SK-N-SH treated with all-trans-retinoic acid at 6 μM for 48 hours (cell line): ENCODE data around the gene CLDN2.

ENCODE experiments used
- ATAC-seq: fragments of 200-7000 bp; cut with Tn5 transposase; 3 replicates; pipeline ENCODE4 v1.9.1; 2020; ENCODE audit warnings: mild to moderate bottlenecking, moderate library complexity
- ARNTL ChIP-seq: fragments of 450-650 bp; formaldehyde crosslinking; IDR thresholded peaks from 2 replicates; pipeline ENCODE4 v1.5.0; 2020; ENCODE audit warnings: low read depth, mild to moderate bottlenecking, moderate library complexity, borderline replicate concordance
- BACH2 ChIP-seq: fragments of 250-450 bp; sonication (Bioruptor Pico); IDR thresholded peaks from 2 replicates; pipeline ENCODE4 v1.9.0; 2021; ENCODE audit warnings: mild to moderate bottlenecking, borderline replicate concordance
- ESRRG ChIP-seq: fragments of 250-450 bp; sonication (Bioruptor Pico); IDR thresholded peaks from 2 replicates; pipeline ENCODE4 v1.6.1; 2021; ENCODE audit warnings: mild to moderate bottlenecking
- GLIS3 ChIP-seq: fragments of 250-450 bp; sonication (Bioruptor Pico); IDR thresholded peaks from 2 replicates; pipeline ENCODE4 v1.5.0; 2020; ENCODE audit warnings: mild to moderate bottlenecking, moderate library complexity
- ISL1 ChIP-seq: fragments of 250-450 bp; sonication (Bioruptor Pico); IDR thresholded peaks from 2 replicates; pipeline ENCODE4 v2.1.2; 2022; ENCODE audit warnings: mild to moderate bottlenecking, moderate library complexity
- OSR1 ChIP-seq: fragments of 250-450 bp; sonication (Bioruptor Pico); IDR thresholded peaks from 2 replicates; pipeline ENCODE4 v1.8.0; 2022; ENCODE audit warnings: moderate library complexity, mild to moderate bottlenecking, inconsistent platforms
- PPARA ChIP-seq: fragments of 250-450 bp; sonication (Bioruptor Pico); IDR thresholded peaks from 2 replicates; pipeline ENCODE4 v1.5.0; 2020; ENCODE audit warnings: mild to moderate bottlenecking, borderline replicate concordance
- RARB ChIP-seq: fragments of 250-450 bp; sonication (Bioruptor Pico); IDR thresholded peaks from 2 replicates; pipeline ENCODE4 v1.8.0; 2021; ENCODE audit warnings: mild to moderate bottlenecking, moderate library complexity
- TCF4 ChIP-seq: fragments of 250-450 bp; sonication (Bioruptor Pico); IDR thresholded peaks from 2 replicates; pipeline ENCODE4 v1.8.0; 2021; ENCODE audit warnings: mild to moderate bottlenecking, moderate library complexity, borderline replicate concordance
- TOX ChIP-seq: fragments of 250-450 bp; sonication (Bioruptor Pico); IDR thresholded peaks from 2 replicates; pipeline ENCODE4 v1.8.0; 2021; ENCODE audit warnings: mild to moderate bottlenecking, moderate library complexity, borderline replicate concordance
- ZC3H10 ChIP-seq: fragments of 250-450 bp; sonication (Bioruptor Pico); IDR thresholded peaks from 2 replicates; pipeline ENCODE4 v1.5.1; 2021; ENCODE audit warnings: mild to moderate bottlenecking, moderate library complexity
- ZFP30 ChIP-seq: fragments of 450-650 bp; formaldehyde crosslinking; IDR thresholded peaks from 2 replicates; pipeline ENCODE4 v1.5.0; 2022; ENCODE audit warnings: mild to moderate bottlenecking, moderate library complexity
- ZNF8 ChIP-seq: fragments of 450-650 bp; formaldehyde crosslinking; IDR thresholded peaks from 2 replicates; pipeline ENCODE4 v1.5.0; 2020; ENCODE audit warnings: mild to moderate bottlenecking, moderate library complexity
- TF ChIP-seq, protein P1 (sequence below): fragments of 250-450 bp; sonication (Bioruptor Pico); IDR thresholded peaks from 2 replicates; pipeline ENCODE4 v1.5.0; 2020; ENCODE audit warnings: mild to moderate bottlenecking, moderate library complexity
- TF ChIP-seq, protein P2 (sequence below): fragments of 250-450 bp; sonication (Bioruptor Pico); IDR thresholded peaks from 2 replicates; pipeline ENCODE4 v1.8.0; 2021; ENCODE audit warnings: low read depth, mild to moderate bottlenecking, moderate library complexity, borderline replicate concordance
- TF ChIP-seq, protein P3 (sequence below): fragments of 250-450 bp; sonication (Bioruptor Pico); IDR thresholded peaks from 2 replicates; pipeline ENCODE4 v1.5.1; 2020; ENCODE audit warnings: low read depth, mild to moderate bottlenecking, moderate library complexity
- TF ChIP-seq, protein P4 (sequence below): fragments of 250-450 bp; sonication (Bioruptor Pico); IDR thresholded peaks from 2 replicates; pipeline ENCODE4 v1.5.1; 2021; ENCODE audit warnings: mild to moderate bottlenecking, moderate library complexity

The CLDN2 gene

DNA sequence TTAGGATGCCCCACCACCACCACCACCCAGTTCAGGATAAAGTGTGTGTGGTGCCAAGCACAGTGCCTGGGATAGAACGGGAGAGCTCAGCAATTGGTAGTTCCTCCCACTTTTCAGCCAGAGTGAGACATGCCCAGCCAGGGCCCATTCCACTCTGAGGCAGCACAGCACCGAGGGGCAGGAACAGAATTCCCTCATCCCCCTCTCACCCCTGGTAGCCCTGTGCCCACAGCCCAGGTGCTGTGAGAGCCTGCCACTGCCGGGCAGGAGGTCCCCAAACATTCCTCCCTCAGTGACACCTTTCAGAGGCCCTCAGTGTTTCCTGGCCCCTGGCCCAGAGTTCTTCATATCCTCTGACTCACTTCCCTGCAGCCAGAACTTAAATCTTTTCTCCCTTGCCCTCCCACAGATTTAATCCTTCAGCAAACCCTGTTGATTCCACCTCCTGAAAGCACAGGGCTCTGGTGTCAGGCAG, 25.2 kb upstream of the CLDN2 start:
- TF ChIP-seq ZFP30 (CRISPR knock-in tag): no peak
- TF ChIP-seq, protein P1, sequence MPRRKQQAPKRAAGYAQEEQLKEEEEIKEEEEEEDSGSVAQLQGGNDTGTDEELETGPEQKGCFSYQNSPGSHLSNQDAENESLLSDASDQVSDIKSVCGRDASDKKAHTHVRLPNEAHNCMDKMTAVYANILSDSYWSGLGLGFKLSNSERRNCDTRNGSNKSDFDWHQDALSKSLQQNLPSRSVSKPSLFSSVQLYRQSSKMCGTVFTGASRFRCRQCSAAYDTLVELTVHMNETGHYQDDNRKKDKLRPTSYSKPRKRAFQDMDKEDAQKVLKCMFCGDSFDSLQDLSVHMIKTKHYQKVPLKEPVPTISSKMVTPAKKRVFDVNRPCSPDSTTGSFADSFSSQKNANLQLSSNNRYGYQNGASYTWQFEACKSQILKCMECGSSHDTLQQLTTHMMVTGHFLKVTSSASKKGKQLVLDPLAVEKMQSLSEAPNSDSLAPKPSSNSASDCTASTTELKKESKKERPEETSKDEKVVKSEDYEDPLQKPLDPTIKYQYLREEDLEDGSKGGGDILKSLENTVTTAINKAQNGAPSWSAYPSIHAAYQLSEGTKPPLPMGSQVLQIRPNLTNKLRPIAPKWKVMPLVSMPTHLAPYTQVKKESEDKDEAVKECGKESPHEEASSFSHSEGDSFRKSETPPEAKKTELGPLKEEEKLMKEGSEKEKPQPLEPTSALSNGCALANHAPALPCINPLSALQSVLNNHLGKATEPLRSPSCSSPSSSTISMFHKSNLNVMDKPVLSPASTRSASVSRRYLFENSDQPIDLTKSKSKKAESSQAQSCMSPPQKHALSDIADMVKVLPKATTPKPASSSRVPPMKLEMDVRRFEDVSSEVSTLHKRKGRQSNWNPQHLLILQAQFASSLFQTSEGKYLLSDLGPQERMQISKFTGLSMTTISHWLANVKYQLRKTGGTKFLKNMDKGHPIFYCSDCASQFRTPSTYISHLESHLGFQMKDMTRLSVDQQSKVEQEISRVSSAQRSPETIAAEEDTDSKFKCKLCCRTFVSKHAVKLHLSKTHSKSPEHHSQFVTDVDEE (CRISPR knock-in tag): no peak
- TF ChIP-seq, protein P2, sequence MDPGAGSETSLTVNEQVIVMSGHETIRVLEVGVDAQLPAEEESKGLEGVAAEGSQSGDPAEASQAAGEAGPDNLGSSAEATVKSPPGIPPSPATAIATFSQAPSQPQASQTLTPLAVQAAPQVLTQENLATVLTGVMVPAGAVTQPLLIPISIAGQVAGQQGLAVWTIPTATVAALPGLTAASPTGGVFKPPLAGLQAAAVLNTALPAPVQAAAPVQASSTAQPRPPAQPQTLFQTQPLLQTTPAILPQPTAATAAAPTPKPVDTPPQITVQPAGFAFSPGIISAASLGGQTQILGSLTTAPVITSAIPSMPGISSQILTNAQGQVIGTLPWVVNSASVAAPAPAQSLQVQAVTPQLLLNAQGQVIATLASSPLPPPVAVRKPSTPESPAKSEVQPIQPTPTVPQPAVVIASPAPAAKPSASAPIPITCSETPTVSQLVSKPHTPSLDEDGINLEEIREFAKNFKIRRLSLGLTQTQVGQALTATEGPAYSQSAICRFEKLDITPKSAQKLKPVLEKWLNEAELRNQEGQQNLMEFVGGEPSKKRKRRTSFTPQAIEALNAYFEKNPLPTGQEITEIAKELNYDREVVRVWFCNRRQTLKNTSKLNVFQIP (CRISPR knock-in tag): no peak
- peak; percentile 68 for ATAC-seq

DNA sequence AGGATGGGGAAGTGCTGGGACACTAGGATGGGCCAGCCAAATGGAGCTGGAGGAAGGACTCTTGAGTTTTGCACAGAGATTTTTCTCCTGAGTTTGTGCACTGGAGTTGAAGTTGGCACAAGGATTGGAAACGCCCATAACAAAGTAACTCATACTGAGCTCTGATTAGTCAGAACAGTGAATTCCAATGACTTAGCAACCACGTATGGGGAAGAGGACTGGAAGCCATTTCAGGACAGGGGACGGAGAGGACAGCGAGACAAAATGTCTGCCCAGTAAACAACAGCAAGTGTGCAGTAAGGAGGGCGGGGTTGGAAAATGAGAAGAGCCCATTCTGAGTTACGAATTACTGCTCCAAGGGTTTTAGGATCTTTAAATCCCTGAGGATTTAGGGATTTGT, 22.9 kb upstream of the CLDN2 start:
- TF ChIP-seq OSR1 (CRISPR knock-in tag) (no peak), ESRRG (CRISPR knock-in tag) (no peak), ZNF8 (CRISPR knock-in tag) (no peak), GLIS3 (no peak)
- TF ChIP-seq, protein P3, sequence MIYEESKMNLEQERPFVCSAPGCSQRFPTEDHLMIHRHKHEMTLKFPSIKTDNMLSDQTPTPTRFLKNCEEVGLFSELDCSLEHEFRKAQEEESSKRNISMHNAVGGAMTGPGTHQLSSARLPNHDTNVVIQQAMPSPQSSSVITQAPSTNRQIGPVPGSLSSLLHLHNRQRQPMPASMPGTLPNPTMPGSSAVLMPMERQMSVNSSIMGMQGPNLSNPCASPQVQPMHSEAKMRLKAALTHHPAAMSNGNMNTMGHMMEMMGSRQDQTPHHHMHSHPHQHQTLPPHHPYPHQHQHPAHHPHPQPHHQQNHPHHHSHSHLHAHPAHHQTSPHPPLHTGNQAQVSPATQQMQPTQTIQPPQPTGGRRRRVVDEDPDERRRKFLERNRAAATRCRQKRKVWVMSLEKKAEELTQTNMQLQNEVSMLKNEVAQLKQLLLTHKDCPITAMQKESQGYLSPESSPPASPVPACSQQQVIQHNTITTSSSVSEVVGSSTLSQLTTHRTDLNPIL (CRISPR knock-in tag): no peak
- ATAC-seq: no peak

DNA sequence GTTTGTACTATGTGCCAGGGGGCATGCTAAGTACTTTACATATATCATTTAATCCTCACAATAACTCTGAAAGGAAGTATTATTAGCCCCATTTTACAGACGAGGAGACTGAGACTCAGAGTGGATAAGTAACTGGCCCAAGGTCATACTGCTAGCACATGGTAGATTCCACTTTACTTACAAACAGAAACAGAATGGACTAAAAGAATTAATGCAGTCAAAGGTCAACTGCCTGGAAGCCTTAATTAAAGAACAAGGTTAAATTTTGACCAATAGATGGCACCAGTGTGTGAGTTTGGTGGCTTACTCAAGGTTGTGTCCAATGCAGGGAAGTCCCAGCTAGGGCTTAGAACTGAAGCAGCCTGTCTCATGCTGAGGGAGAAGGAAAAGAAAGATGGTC, 21.7 kb upstream of the CLDN2 start:
- peak; percentile 54 for ATAC-seq

More for the DNA sequence above, 21.7 kb upstream of the CLDN2 start:
- TF ChIP-seq RARB (CRISPR knock-in tag) (no peak), ESRRG (CRISPR knock-in tag) (no peak), ZFP30 (CRISPR knock-in tag) (no peak), TCF4 (CRISPR knock-in tag) (no peak), PPARA (CRISPR knock-in tag) (no peak), GLIS3 (no peak), TOX (no peak), ARNTL (CRISPR knock-in tag) (no peak), ISL1 (no peak), ZC3H10 (CRISPR knock-in tag) (no peak), ZNF8 (CRISPR knock-in tag) (no peak), BACH2 (CRISPR knock-in tag) (no peak), OSR1 (CRISPR knock-in tag) (no peak)
- TF ChIP-seq, protein P1 (CRISPR knock-in tag): no peak
- TF ChIP-seq, protein P4, sequence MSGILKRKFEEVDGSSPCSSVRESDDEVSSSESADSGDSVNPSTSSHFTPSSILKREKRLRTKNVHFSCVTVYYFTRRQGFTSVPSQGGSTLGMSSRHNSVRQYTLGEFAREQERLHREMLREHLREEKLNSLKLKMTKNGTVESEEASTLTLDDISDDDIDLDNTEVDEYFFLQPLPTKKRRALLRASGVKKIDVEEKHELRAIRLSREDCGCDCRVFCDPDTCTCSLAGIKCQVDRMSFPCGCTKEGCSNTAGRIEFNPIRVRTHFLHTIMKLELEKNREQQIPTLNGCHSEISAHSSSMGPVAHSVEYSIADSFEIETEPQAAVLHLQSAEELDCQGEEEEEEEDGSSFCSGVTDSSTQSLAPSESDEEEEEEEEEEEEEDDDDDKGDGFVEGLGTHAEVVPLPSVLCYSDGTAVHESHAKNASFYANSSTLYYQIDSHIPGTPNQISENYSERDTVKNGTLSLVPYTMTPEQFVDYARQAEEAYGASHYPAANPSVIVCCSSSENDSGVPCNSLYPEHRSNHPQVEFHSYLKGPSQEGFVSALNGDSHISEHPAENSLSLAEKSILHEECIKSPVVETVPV (CRISPR knock-in tag): no peak
- TF ChIP-seq, protein P3 (CRISPR knock-in tag): no peak
